A549 (cell line): ENCODE data around the gene RAB40A.

ENCODE experiments used
- BCL3 ChIP-seq: fragments of >200 bp; sonication (Bioruptor Twin); formaldehyde crosslinking; IDR thresholded peaks from 3 replicates; pipeline ENCODE4 v1.6.1; 2016
- CTCF ChIP-seq: fragments of >200 bp; sonication (Bioruptor Twin); formaldehyde crosslinking; IDR thresholded peaks from 3 replicates; pipeline ENCODE4 v1.5.1; 2016
- EP300 ChIP-seq, 2 experiments: fragments of >200 bp; sonication (Bioruptor Twin); formaldehyde crosslinking; IDR thresholded peaks; 2 replicates in 1 of 2; 3 replicates in 1 of 2; pipeline ENCODE4 v1.6.1; 2016 to 2017
- FOSL2 ChIP-seq, 2 experiments: fragments of 450-650 bp in 1 of 2; fragments of >200 bp in 1 of 2; sonication (Bioruptor Twin) in 1 of 2; formaldehyde crosslinking; IDR thresholded peaks; 2 replicates each; pipeline versions ENCODE4 v1.5.0 to v1.6.1; 2016 to 2020; ENCODE audit warnings: mild to moderate bottlenecking in 1 of 2, moderate library complexity in 1 of 2
- HMGXB4 ChIP-seq: fragments of 250-450 bp; sonication (Bioruptor Pico); IDR thresholded peaks from 2 replicates; pipeline ENCODE4 v1.5.0; 2021; ENCODE audit warnings: mild to moderate bottlenecking, moderate library complexity, borderline replicate concordance
- JUN ChIP-seq, 2 experiments: fragments of >200 bp; sonication (Bioruptor Twin); formaldehyde crosslinking; IDR thresholded peaks; 2 replicates in 1 of 2; 3 replicates in 1 of 2; pipeline ENCODE4 v1.6.1; 2016 to 2017
- RAD21 ChIP-seq, 2 experiments: fragments of >200 bp in 1 of 2; sonication (Bioruptor Twin) in 1 of 2; formaldehyde crosslinking in 1 of 2; IDR thresholded peaks in 1 of 2; conservative IDR thresholded peaks in 1 of 2; 2 replicates in 1 of 2; 3 replicates in 1 of 2; pipeline ENCODE4 v1.6.1; 2012 to 2018; ENCODE audit warnings: inconsistent platforms in 1 of 2

- TF ChIP-seq FOSL2 (IDR thresholded peaks at IDR 0.05) (no peak), FOSL2 (CRISPR knock-in tag; IDR thresholded peaks at IDR 0.05) (no peak), HMGXB4 (CRISPR knock-in tag) (no peak), CTCF (no peak), BCL3 (no peak), JUN (IDR thresholded peaks at IDR 0.05) (no peak), RAD21 (conservative IDR thresholded peaks at IDR 0.05 in 1 of 2, IDR thresholded peaks at IDR 0.05 in 1 of 2) (no peak), EP300 (IDR thresholded peaks at IDR 0.05) (no peak)
These were observed 15.9 kb upstream of the RAB40A start for GRCh38 chrX:103535206-103535605.
